Stimulated activated memory B cell treated with anti-CD40 and anti-IgM and Interleukin-4, amounts not matched to agents 10 μg/mL and 1 μg/mL and 100 μg/mL, for 72 hours (primary cell): ENCODE measurements around the gene DPF1.
"Not testable (repeated sequence)": the region's sequence is repeated elsewhere in the genome, so short reads cannot be mapped to it uniquely, and the experiment has no call there.

Experiments
- ATAC-seq: fragments of 150-1000 bp; cut with Tn5 transposase; 2 replicates; pipeline ENCODE4 v1.10.0; 2021
- H3K27ac Mint-ChIP-seq: one replicate; pipeline ENCODE4 v1.8.0; 2022; ENCODE audit warnings: mild to moderate bottlenecking, mixed read lengths
- H3K27me3 Mint-ChIP-seq: one replicate; pipeline ENCODE4 v1.8.0; 2022; ENCODE audit warnings: mixed read lengths
- H3K36me3 Mint-ChIP-seq: one replicate; pipeline ENCODE4 v1.8.0; 2022; ENCODE audit warnings: mixed read lengths
- H3K4me1 Mint-ChIP-seq: one replicate; pipeline ENCODE4 v1.8.0; 2022; ENCODE audit warnings: mixed read lengths
- H3K4me3 Mint-ChIP-seq: one replicate; pipeline ENCODE4 v1.8.0; 2022; ENCODE audit warnings: mild to moderate bottlenecking, moderate library complexity, mixed read lengths
- H3K9me3 Mint-ChIP-seq: one replicate; pipeline ENCODE4 v1.8.0; 2022; ENCODE audit warnings: mixed read lengths

Gene DPF1

GRCh38 chr19:38231918-38232317, 7.9 kb upstream of the DPF1 start:
- no peak overlapping the region for H3K4me3 Mint-ChIP-seq
- peaks cover 72% of the 10 kb centered on the region for H3K27me3 Mint-ChIP-seq
- peaks cover 25% of the 10 kb centered on the region for H3K4me1 Mint-ChIP-seq

DNA sequence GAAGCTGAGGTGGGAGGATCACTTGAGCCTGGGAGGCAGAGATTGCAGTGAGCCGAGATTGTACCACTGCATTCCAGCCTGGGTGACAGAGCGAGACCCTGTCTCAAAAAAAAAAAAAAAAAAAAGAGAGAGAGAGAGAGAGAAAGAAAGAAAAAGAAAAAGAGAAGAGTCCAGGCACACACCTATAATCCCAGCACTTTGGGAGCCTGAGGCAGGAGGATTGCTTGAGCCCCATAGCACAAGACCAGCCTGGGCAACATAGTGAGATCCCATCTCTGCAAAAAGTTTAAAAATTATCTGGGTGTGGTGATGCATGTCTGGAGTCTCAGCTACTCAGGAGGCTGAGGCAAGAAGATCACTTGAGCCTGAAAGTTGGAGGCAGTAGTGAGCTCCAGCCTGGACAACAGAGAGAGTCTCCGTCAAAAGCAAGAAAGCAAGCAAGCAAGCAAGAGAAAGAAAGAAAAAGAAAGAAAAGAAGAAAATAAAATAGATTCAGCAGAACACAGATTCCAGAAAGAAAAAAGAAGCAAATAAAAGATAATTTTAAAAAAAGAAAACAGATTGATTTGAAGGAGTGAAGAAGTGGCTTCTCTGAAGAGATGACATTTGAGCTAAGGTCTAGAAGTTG, 6.6 kb upstream of the DPF1 start:
- not testable (repeated sequence) for ATAC-seq, H3K27ac Mint-ChIP-seq, H3K4me3 Mint-ChIP-seq, H3K36me3 Mint-ChIP-seq, H3K9me3 Mint-ChIP-seq
- Mint-ChIP-seq H3K27me3 (peaks cover 85% of the 10 kb centered on the region), H3K4me1 (peaks cover 35% of the 10 kb centered on the region)

More at GRCh38 chr19:38231918-38232317, 7.9 kb upstream of the DPF1 start:
- Mint-ChIP-seq H3K9me3 (no peaks in the 10 kb centered on the region), H3K36me3 (no peaks in the 10 kb centered on the region), H3K27ac (no peak overlapping the region)
- ATAC-seq, result no peak

DNA sequence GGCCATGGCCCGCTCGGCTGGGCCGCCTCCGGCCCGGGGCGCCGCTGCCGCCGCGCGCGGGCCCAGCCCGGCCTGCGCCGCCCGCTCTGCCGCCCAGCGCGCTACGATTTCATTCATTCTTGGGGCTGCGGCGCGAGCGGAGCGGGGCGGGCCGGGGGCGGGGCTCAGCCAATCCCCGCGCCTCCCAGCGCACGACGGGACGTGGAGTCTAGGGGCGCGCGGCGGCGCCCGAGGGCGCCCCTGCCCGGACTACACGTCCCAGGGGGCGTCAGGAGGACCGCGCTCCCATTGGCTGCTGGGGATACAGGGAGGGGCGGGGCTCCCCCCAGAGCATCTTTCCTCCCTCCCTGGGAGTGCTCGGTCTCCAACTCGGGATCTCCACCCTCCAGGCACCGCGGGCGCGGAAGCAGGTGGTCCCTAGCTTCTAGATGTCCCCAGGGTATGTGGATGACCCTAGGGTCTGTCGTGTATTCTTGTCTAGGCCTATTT, 5.6 kb upstream of the DPF1 start:
- Mint-ChIP-seq H3K9me3 (no peaks in the 10 kb centered on the region), H3K27me3 (peaks cover 93% of the 10 kb centered on the region), H3K27ac (no peak overlapping the region), H3K4me3 (no peak overlapping the region), H3K4me1 (peaks cover 36% of the 10 kb centered on the region), H3K36me3 (no peaks in the 10 kb centered on the region)
- ATAC-seq, result peak; percentile 85

DNA sequence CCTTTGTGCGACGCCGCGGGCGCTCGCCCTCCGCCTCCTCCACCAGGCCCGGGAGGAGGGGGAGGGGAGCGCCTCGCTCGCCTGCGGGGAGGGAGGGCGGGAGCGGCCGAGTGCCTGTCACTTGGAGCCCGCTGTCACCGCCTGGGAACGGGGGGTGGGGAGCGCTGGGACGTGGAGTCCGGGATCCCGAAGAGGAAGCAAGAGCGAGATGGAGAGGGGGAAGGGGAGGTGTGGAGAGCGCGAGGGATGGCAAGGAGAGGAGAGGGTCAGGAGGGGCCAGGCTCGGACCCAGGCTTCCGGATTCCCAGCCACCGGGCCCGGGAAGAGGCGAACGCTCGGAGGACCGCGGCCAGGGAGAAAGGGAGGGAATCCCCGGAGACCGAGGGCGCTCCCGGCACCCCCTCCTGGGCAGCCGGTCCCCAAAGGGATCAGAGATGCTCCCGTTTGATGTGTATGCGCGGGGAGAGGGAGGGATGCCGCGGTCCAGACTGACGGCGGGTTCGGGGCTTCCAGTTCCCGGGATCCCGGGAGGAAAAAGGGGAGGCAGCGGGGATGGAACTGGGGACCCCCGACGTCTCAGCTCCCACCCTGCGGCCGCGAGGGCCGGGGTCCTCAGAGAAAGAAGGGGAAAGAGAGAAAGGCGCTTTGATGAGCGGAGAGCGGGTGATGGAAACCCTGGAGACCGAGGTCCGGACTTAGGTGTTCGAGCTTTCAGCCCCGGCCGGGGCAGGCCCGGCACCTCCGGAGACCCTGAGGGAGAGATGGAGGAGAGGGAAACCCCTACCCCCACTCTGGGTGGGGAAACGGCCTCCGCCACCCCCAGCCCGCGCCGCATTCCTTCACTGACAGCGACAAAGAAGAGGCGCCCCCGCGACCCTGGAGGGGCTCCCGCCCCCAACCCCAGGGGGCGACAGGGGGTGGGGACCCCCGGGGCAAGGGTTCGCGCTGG, 4.7 kb upstream of the DPF1 start:
- peaks cover 94% of the 10 kb centered on the region for H3K27me3 Mint-ChIP-seq
- peak overlapping the region; percentile 74 for H3K4me3 Mint-ChIP-seq
- H3K36me3 Mint-ChIP-seq, result no peaks in the 10 kb centered on the region
- H3K27ac Mint-ChIP-seq, result no peak overlapping the region
- H3K4me1 Mint-ChIP-seq, result peaks cover 39% of the 10 kb centered on the region
- H3K9me3 Mint-ChIP-seq, result no peaks in the 10 kb centered on the region
- no peak for ATAC-seq

DNA sequence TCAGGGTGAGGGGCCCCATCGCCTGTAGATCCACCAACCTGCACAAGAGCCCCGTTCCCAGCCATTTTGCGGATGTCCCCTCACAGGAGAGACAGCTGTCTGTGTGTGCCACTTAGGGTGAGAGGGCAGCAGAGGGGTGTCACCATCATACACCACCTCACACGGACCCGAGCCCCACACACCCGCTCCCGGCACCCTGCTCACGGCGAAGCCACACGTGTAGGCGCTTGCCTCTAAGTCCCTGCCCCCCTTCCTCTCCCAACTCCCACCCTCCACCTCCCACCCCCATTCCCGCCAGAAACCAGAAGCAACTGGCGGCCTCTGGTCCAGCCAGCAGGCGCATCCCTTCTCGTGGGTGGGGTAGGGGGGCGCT, 4.0 kb upstream of the DPF1 start:
- H3K4me3 Mint-ChIP-seq, result no peak overlapping the region
- ATAC-seq, result no peak
- peaks cover 95% of the 10 kb centered on the region for H3K27me3 Mint-ChIP-seq
- H3K36me3 Mint-ChIP-seq, result no peaks in the 10 kb centered on the region
- H3K27ac Mint-ChIP-seq, result no peak overlapping the region
- peaks cover 45% of the 10 kb centered on the region for H3K4me1 Mint-ChIP-seq
- no peaks in the 10 kb centered on the region for H3K9me3 Mint-ChIP-seq

DNA sequence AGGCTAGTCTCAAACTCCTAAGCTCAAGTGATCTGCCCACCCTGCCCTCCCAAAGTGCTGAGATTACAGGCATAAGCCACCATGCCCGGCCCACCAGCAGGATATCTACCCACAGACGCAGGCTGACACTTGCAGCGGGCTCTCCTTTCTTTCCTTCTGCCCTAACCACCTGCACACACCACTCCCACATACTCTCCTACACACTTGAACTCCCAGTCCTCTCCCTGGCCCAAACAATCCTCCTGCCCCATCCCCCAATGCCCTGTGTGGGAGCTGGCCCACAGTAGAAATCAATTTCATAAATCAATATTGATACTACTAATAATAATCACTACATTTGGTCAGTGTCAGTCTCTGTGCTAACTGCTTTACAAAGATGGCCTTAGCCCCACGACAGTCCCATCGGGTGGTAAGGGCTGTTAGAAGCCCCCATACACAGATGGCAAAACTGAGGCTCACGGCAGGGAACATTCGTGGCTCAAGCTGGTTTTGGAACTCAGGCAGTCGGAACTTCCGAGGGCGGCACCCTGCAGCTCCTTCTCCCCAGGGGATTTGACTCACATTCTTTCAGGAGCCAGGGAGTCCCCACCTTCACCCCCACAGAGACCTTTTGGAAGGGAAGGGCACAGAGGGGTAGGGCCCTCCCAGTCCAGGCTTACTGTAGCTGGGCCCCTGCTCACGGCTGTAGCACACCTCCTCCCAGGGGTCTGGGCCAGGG, 3.4 kb upstream of the DPF1 start:
- peaks cover 47% of the 10 kb centered on the region for H3K4me1 Mint-ChIP-seq
- no peaks in the 10 kb centered on the region for H3K9me3 Mint-ChIP-seq
- H3K36me3 Mint-ChIP-seq, result no peaks in the 10 kb centered on the region
- H3K4me3 Mint-ChIP-seq, result no peak overlapping the region
- H3K27ac Mint-ChIP-seq, result no peak overlapping the region
- peaks cover 95% of the 10 kb centered on the region for H3K27me3 Mint-ChIP-seq
- no peak for ATAC-seq

- not testable (repeated sequence) for H3K36me3 Mint-ChIP-seq, H3K9me3 Mint-ChIP-seq, ATAC-seq
- Mint-ChIP-seq H3K27ac (peak overlapping the region; percentile 43), H3K4me3 (peak overlapping the region; percentile 72), H3K27me3 (peaks cover 86% of the 10 kb centered on the region), H3K4me1 (peaks cover 47% of the 10 kb centered on the region)
These were observed 819 bp upstream of the DPF1 start for GRCh38 chr19:38224863-38225218.

- ATAC-seq, result no peak
- Mint-ChIP-seq H3K36me3 (no peaks in the 10 kb centered on the region), H3K4me1 (peaks cover 42% of the 10 kb centered on the region), H3K4me3 (peak overlapping the region; percentile 72), H3K9me3 (no peaks in the 10 kb centered on the region), H3K27me3 (peaks cover 89% of the 10 kb centered on the region), H3K27ac (no peak overlapping the region)
These were observed 407 bp downstream of the DPF1 start for GRCh38 chr19:38223617-38224013.

GRCh38 chr19:38223119-38223523, 901 bp downstream of the DPF1 start:
- ATAC-seq, result no peak
- Mint-ChIP-seq H3K4me3 (peak overlapping the region; percentile 72), H3K36me3 (no peaks in the 10 kb centered on the region), H3K4me1 (peaks cover 40% of the 10 kb centered on the region), H3K27me3 (peaks cover 89% of the 10 kb centered on the region), H3K9me3 (no peaks in the 10 kb centered on the region), H3K27ac (no peak overlapping the region)

- no peaks in the 10 kb centered on the region for H3K9me3 Mint-ChIP-seq
- H3K4me3 Mint-ChIP-seq, result no peak overlapping the region
- H3K4me1 Mint-ChIP-seq, result peaks cover 32% of the 10 kb centered on the region
- no peak overlapping the region for H3K27ac Mint-ChIP-seq
- no peaks in the 10 kb centered on the region for H3K36me3 Mint-ChIP-seq
- H3K27me3 Mint-ChIP-seq, result peaks cover 88% of the 10 kb centered on the region
- no peak for ATAC-seq
These were observed 1.8 kb downstream of the DPF1 start for GRCh38 chr19:38221919-38222830.

DNA sequence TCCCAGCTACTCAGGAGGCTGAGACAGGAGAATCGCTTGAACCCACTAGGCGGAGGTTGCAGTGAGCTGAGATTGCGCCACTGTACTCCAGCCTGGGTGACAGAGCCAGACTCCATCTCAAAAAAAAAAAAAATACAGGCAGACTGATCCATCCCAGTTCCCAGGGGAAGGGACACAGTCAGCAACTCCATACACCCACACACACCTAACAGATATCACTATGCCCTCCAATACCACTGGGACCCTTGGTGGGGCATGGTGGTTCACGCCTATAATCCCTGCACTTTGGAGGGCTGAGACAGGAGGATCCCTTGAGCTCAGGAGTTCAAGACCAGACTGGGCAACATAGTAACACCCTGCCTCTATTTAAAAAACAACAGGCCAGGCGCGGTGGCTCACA, 2.6 kb downstream of the DPF1 start:
- Mint-ChIP-seq H3K9me3 (no peaks in the 10 kb centered on the region), H3K4me1 (peaks cover 24% of the 10 kb centered on the region), H3K36me3 (no peaks in the 10 kb centered on the region), H3K4me3 (no peak overlapping the region), H3K27ac (no peak overlapping the region), H3K27me3 (peaks cover 81% of the 10 kb centered on the region)
- no peak for ATAC-seq

GRCh38 chr19:38219221-38219620, 4.8 kb downstream of the DPF1 start:
- Mint-ChIP-seq H3K4me1 (peaks cover 19% of the 10 kb centered on the region), H3K27ac (no peak overlapping the region), H3K4me3 (no peak overlapping the region), H3K9me3 (no peaks in the 10 kb centered on the region), H3K36me3 (no peaks in the 10 kb centered on the region), H3K27me3 (peaks cover 74% of the 10 kb centered on the region)
- no peak for ATAC-seq

DNA sequence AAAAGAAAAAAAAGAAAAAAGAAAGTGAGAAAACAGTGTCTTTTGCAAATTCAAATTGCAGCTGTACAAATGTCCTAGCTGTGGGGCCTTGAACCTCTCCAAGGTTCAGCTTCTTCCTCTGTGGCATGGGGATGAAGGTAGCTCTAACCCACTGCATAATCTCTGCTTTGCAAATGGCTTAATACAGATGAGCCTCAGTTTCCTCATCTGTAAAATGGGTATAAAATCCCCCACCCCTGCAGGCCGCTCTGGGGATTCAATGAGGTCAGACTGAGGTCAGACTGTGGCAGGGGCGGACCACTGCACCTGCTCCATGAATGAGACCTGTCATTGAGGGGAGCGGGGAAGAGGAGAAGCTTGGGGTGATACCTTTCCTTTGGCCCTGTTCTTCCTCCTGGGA, 5.8 kb downstream of the DPF1 start:
- H3K4me3 Mint-ChIP-seq, result no peak overlapping the region
- ATAC-seq, result no peak
- H3K9me3 Mint-ChIP-seq, result no peaks in the 10 kb centered on the region
- H3K36me3 Mint-ChIP-seq, result no peaks in the 10 kb centered on the region
- H3K4me1 Mint-ChIP-seq, result peaks cover 19% of the 10 kb centered on the region
- no peak overlapping the region for H3K27ac Mint-ChIP-seq
- peaks cover 74% of the 10 kb centered on the region for H3K27me3 Mint-ChIP-seq

GRCh38 chr19:38216785-38217641, 7.0 kb downstream of the DPF1 start:
- peaks cover 70% of the 10 kb centered on the region for H3K27me3 Mint-ChIP-seq
- H3K36me3 Mint-ChIP-seq, result no peaks in the 10 kb centered on the region
- no peak for ATAC-seq

More at GRCh38 chr19:38216785-38217641, 7.0 kb downstream of the DPF1 start:
- H3K4me1 Mint-ChIP-seq, result peaks cover 18% of the 10 kb centered on the region
- no peaks in the 10 kb centered on the region for H3K9me3 Mint-ChIP-seq
- no peak overlapping the region for H3K27ac Mint-ChIP-seq
- no peak overlapping the region for H3K4me3 Mint-ChIP-seq
